Spleen (tissue), 11 donors: ENCODE results near the gene WDR77. TPM values are rescaled to one million over a fixed set of nuclear protein-coding genes. Genes with fewer than 3 reads are reported as not detected.
A peak's percentile ranks its signal among the peaks of the same experiment; 100 is the strongest.

Experiments used
- DNase-seq: peaks from one replicate; pipeline ENCODE4 v3.0.0-alpha.2; 2020
- H3K27ac ChIP-seq, 8 donors: fragments of 200-600 bp; sonication (generic) in 7 of 8; 1 replicate in 4 of 8; 2 replicates in 4 of 8; pipeline versions ENCODE4 v1.5.0 to v1.8.0; 2016 to 2021; ENCODE audit warnings: inconsistent platforms in 4 of 8, mild to moderate bottlenecking in 4 of 8, moderate library complexity in 1 of 8
- H3K27me3 ChIP-seq, 7 donors: fragments of 200-600 bp; sonication (generic) in 6 of 7; replicated peaks in 1 of 7; 1 replicate in 4 of 7; 2 replicates in 3 of 7; pipeline versions ENCODE4 v1.5.0 to v1.8.0; 2016 to 2021; ENCODE audit warnings: inconsistent platforms in 3 of 7, mild to moderate bottlenecking in 1 of 7
- H3K36me3 ChIP-seq, 6 donors: fragments of 200-600 bp; sonication (generic) in 5 of 6; 1 replicate in 4 of 6; 2 replicates in 2 of 6; pipeline versions ENCODE4 v1.5.0 to v1.8.0; 2016 to 2021; ENCODE audit warnings: inconsistent platforms in 2 of 6
- H3K4me1 ChIP-seq, 6 donors: fragments of 200-600 bp; sonication (generic) in 5 of 6; 1 replicate in 3 of 6; 2 replicates in 3 of 6; pipeline versions ENCODE4 v1.5.0 to v1.8.0; 2016 to 2021; ENCODE audit warnings: inconsistent platforms in 3 of 6
- H3K4me3 ChIP-seq, 8 donors: fragments of 200-600 bp; sonication (generic) in 7 of 8; 1 replicate in 4 of 8; 2 replicates in 4 of 8; pipeline versions ENCODE4 v1.5.0 to v1.8.0; 2016 to 2021; ENCODE audit warnings: inconsistent platforms in 4 of 8, mild to moderate bottlenecking in 4 of 8, moderate library complexity in 2 of 8
- H3K9me3 ChIP-seq, 8 donors: fragments of 200-600 bp; sonication (generic) in 7 of 8; 1 replicate in 4 of 8; 2 replicates in 4 of 8; pipeline versions ENCODE4 v1.5.0 to v1.8.0; 2016 to 2021; ENCODE audit warnings: inconsistent platforms in 4 of 8
- CTCF ChIP-seq, 11 experiments: fragments of 200-600 bp in 7 of 11; fragments of 450-650 bp in 4 of 11; sonication (generic) in 4 of 11; IDR thresholded peaks in 8 of 11; conservative IDR thresholded peaks in 3 of 11; 1 replicate in 7 of 11; 2 replicates in 4 of 11; pipeline versions ENCODE4 v1.4.0 to v1.8.0; 2016 to 2021; ENCODE audit warnings: antibody characterized with exemption in 11 of 11, inconsistent platforms in 4 of 11, mild to moderate bottlenecking in 1 of 11
- POLR2A ChIP-seq, 3 donors: fragments of 450-650 bp; IDR thresholded peaks; one replicate each; pipeline ENCODE4 v1.5.1; 2017; ENCODE audit warnings: antibody characterized with exemption in 3 of 3, mild to moderate bottlenecking in 1 of 3
- POLR2AphosphoS5 ChIP-seq, 3 donors: sonication (generic); formaldehyde crosslinking; IDR thresholded peaks; one replicate each; pipeline ENCODE4 v1.5.1; 2017; ENCODE audit warnings: antibody characterized with exemption in 3 of 3
- WGBS, 5 donors: extraction: QIAGEN DNeasy Blood & Tissue Kit in 3 of 5; methylation state at CpG; one replicate each; pipeline versions ENCODE4 v1.1.5 to v1.1.7; 2013 to 2018; 5-methylcytosine and 5-hydroxymethylcytosine counted together
- intact Hi-C: fragments of 100-400 bp; cut with DNase I; formaldehyde crosslinking; loops from one replicate; pipeline ENCODE4 v1.15.0; 2023; ENCODE audit warnings: low total_unique reads
- polyA plus RNA-seq, 3 donors: library from polyadenylated mRNA; stranded (reverse); fragments of 200-250 nt; gene quantifications; one replicate each; pipeline ENCODE4 v1.2.1, GENCODE V29; 2013
- total RNA-seq, 7 donors: library from RNA; depleted of rRNA in 3 of 7; stranded (reverse); fragments of >200 nt in 3 of 7; fragmentation: NEBNext Ultra II Directional in 4 of 7; extraction: Animal tissue kit (Norgen Biotek cat#: 25700) in 4 of 7; gene quantifications; one replicate each; pipeline versions ENCODE4 v1.1.0 to v1.2.1, GENCODE V29; 2016 to 2021
- donor health status: healthy with polysubstance abuse.
- donor health status: DM: no; HTN: no; CAD: no; lungs with moderate emphysema.
- donor health status: DM: no; HTN: no; CAD: no.
- donor health status: Bipolar disorder and iron deficiency.
- donor health status: healthy.
- donor health status: DM: no; HTN: no; CAD: no.
- donor health status: DM: yes; HTN: yes; CAD: no.

WDR77 gene
- total and polyA plus RNA-seq, 10 donors = 24.8 to 36.6 (median 33.1) TPM

- no peak overlapping the region for H3K27ac ChIP-seq
- TF ChIP-seq POLR2AphosphoS5 (IDR thresholded peaks at IDR 0.05) (no peak), POLR2A (IDR thresholded peaks at IDR 0.05) (no peak), CTCF (IDR thresholded peaks at IDR 0.05 in 8 of 11, conservative IDR thresholded peaks at IDR 0.05 in 3 of 11) (no peak)
- no peaks in the 10 kb centered on the region for H3K9me3 ChIP-seq
- DNase-seq = no peak
- H3K4me1 ChIP-seq = peaks cover 32 to 79% (median 67%) of the 10 kb centered on the region in 6 donors
- 75 to 92% (median 89%) methylated on average over 3 of the region's 3 CpGs for WGBS, 5 donors
- H3K36me3 ChIP-seq = peaks cover 0 to 65% (median 35%) of the 10 kb centered on the region in 6 donors
- intact Hi-C loops = no loop called here
- no peak overlapping the region for H3K4me3 ChIP-seq
- no peaks in the 10 kb centered on the region for H3K27me3 ChIP-seq
Measured at GRCh38 chr1:111452581-111452980, 3.5 kb upstream of the WDR77 start.

GRCh38 chr1:111450185-111450584 is 1.1 kb upstream of the WDR77 start:
- H3K4me1 ChIP-seq = peaks cover 36 to 91% (median 74%) of the 10 kb centered on the region in 6 donors
- no peak for TF ChIP-seq POLR2AphosphoS5 (IDR thresholded peaks at IDR 0.05)
- TF ChIP-seq CTCF (IDR thresholded peaks at IDR 0.05 in 8 of 11, conservative IDR thresholded peaks at IDR 0.05 in 3 of 11) = no peak
- intact Hi-C loops = no loop called here
- H3K27ac ChIP-seq = peak overlapping the region in 6 of 8 donors; percentile 85 to 91 (median 88)
- peak overlapping the region; percentile 79 to 98 (median 92) for H3K4me3 ChIP-seq
- H3K36me3 ChIP-seq = peaks cover 0 to 63% (median 30%) of the 10 kb centered on the region in 6 donors
- no peak for DNase-seq
- H3K9me3 ChIP-seq = no peaks in the 10 kb centered on the region
- H3K27me3 ChIP-seq = no peaks in the 10 kb centered on the region
- WGBS, 5 donors = 45 to 59% (median 56%) methylated on average over 3 of the region's 3 CpGs

GRCh38 chr1:111449703-111450017 is 604 bp upstream of the WDR77 start:
- H3K9me3 ChIP-seq = no peaks in the 10 kb centered on the region
- H3K4me3 ChIP-seq = peak overlapping the region; percentile 79 to 98 (median 92)
- no peaks in the 10 kb centered on the region for H3K27me3 ChIP-seq
- peaks cover 0 to 63% (median 30%) of the 10 kb centered on the region in 6 donors for H3K36me3 ChIP-seq
- DNase-seq = no peak
- 0 to 1% (median 0%) methylated on average over 8 of the region's 8 CpGs for WGBS, 5 donors
- TF ChIP-seq POLR2A (IDR thresholded peaks at IDR 0.05) = no peak
- no peak for TF ChIP-seq POLR2AphosphoS5 (IDR thresholded peaks at IDR 0.05)
- no peak for TF ChIP-seq CTCF (IDR thresholded peaks at IDR 0.05 in 8 of 11, conservative IDR thresholded peaks at IDR 0.05 in 3 of 11)
- peaks cover 33 to 90% (median 69%) of the 10 kb centered on the region in 6 donors for H3K4me1 ChIP-seq
- H3K27ac ChIP-seq = peak overlapping the region; percentile 77 to 91 (median 88)
- intact Hi-C loops = no loop called here

- TF ChIP-seq POLR2A (IDR thresholded peaks at IDR 0.05) (no peak), POLR2AphosphoS5 (IDR thresholded peaks at IDR 0.05) (no peak), CTCF (IDR thresholded peaks at IDR 0.05 in 8 of 11, conservative IDR thresholded peaks at IDR 0.05 in 3 of 11) (no peak)
- H3K27ac ChIP-seq = peak overlapping the region; percentile 73 to 91 (median 88)
- H3K9me3 ChIP-seq = no peaks in the 10 kb centered on the region
- H3K4me3 ChIP-seq = peak overlapping the region; percentile 79 to 98 (median 92)
- H3K4me1 ChIP-seq = peaks cover 33 to 78% (median 60%) of the 10 kb centered on the region in 6 donors
- 1% methylated on average over 14 to 25 of the region's 25 CpGs for WGBS, 5 donors
- intact Hi-C loops = no loop called here
- DNase-seq = no peak
- no peaks in the 10 kb centered on the region for H3K27me3 ChIP-seq
- peaks cover 0 to 63% (median 33%) of the 10 kb centered on the region in 6 donors for H3K36me3 ChIP-seq
Measured at GRCh38 chr1:111448482-111448917, 556 bp downstream of the WDR77 start.
